Glomerular endothelial cell (primary cell): ENCODE measurements around the gene GOSR2. TPM values are rescaled to one million over a fixed set of nuclear protein-coding genes. Genes with fewer than 3 reads are reported as not detected.
"Not testable (repeated sequence)": the region's sequence is repeated elsewhere in the genome, so short reads cannot be mapped to it uniquely, and the experiment has no call there.

ENCODE experiments used
- DNase-seq: peaks from one replicate; pipeline ENCODE4 v3.0.0-alpha.2; 2011; ENCODE audit warnings: low read depth, low spot score; ENCODE audit errors: extremely low read depth
- total RNA-seq: library from RNA; depleted of rRNA; stranded (reverse); fragments of >200 nt; gene quantifications from 2 replicates; pipeline ENCODE4 v1.2.3, GENCODE V29; 2015

Gene GOSR2
- total RNA-seq, 1 donor from 2014 or later, result 44.5 TPM

DNA sequence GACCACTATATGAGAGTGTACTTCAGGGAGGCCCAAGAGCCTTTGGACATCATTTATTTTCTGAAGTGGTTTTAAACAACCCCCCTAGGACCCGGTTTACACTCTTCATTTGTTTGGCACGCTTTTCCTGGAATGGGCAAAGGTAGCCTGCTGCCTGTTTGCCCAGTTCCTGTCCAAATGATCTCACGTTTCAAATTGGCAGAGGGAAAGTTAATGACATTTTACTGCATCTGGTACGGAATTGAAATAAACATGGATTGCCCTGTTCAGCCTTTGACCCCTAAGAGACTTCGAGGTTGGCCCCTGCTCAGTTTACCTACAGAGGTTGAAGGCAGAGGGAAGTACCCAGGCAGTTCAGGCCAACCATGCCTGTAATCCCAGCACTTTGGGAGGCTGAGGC is 61.9 kb downstream of the GOSR2 start:
- no peak for DNase-seq

DNA sequence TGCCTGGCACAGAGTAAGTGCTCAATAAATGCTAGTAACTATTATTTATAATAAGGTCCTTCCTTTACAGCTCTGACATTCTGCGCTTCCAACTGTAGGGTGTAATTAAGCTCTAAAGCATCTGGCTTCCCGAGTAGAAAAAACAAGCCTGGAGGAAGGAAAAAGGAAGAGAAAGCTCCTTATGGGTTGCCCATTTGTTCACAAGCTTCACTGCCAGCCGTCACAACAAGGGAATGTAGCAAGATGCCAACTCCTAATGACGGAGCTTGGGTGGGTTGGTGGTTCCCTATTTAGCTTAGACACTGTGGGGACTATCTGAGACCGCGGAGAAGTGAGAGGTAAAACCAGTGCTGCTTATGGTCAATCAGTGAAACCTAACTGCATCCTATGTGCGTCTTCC is 63.4 kb downstream of the GOSR2 start:
- no peak for DNase-seq

DNA sequence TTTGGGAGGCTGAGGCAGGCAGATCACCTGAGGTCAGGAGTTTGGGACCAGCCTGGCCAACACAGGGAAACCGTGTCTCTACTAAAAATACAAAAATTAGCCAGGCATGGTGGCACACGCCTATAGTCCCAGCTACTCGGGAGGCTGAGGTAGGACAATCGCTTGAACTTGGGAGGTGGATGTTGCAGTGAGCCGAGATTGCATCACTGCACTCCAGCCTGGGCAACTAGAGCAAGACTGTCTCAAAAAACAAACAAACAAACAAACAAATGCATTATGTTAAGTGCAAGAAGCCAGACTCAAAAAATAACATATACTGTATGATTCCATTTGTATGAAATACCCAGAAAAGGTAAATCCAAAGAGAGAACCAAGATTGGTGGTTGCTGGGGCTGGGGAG is 65.0 kb downstream of the GOSR2 start:
- not testable (repeated sequence) for DNase-seq

DNA sequence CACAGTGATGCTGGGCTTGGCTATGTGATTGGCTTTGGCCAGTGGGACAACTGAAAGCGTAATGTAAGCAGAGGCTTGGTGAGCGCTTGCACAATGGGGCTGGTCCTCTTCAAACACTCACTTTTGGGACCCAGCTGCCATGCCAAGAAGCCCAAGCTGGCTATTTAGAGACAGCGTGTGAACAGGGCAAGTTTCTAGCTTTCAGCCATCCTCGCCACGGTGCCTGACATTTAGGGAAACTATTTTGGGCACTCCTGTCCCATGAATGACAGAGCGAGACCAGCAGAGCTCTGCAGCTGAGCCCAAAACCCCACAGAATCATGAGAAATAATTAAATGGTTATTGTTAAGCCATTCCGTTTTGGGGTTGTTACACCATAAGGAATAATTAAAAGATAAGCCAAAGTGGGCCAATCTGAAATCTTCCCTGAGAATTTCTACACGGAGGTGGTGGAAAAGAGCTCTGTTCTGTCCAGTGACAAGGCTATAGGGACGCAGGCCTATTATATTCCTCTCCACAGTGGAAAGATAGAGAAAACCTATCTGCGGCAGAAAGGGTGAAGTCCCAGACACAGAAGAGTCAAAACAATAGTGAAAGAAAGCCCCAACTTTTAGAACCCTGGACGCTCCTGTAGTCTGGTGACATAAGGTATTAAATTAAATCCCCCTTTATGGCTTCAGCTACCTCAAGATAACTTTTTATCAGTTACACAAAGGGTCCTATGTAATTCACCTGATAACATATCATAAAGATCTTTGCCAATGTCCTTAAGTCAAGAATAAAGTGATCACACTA is 66.9 kb downstream of the GOSR2 start:
- DNase-seq, result no peak

GRCh38 chr17:46991617-46992016 is 68.7 kb downstream of the GOSR2 start:
- DNase-seq, result no peak

Other genes with a start within 250 kb of the GOSR2 start
- gene WNT3, start 104.5 kb upstream of the GOSR2 start, total RNA-seq, result 0.29 and 0.47 TPM in 2 replicates
- not detected in 2 replicates for gene WNT9B, start 71.6 kb upstream of the GOSR2 start, total RNA-seq
- gene RPRML, start 56.1 kb downstream of the GOSR2 start, total RNA-seq, result not detected in 2 replicates